Prostate gland (tissue), 2 donors: ENCODE measurements around the gene SOX8. TPM values are rescaled to one million over a fixed set of nuclear protein-coding genes. Genes with fewer than 3 reads are reported as not detected.

ENCODE experiments used
- DNase-seq: peaks from one replicate; pipeline ENCODE4 v3.0.0-alpha.2; 2019; ENCODE audit warnings: low spot score
- H3K27ac ChIP-seq, 2 donors: fragments of 200-600 bp; sonication (generic); 2 replicates each; pipeline ENCODE4 v1.5.1; 2017 to 2019
- H3K27me3 ChIP-seq: fragments of 200-600 bp; sonication (generic); replicated peaks from 2 replicates; pipeline ENCODE4 v1.5.1; 2019; ENCODE audit not compliant: insufficient read depth
- H3K36me3 ChIP-seq, 2 donors: fragments of 200-600 bp; sonication (generic); 1 replicate in 1 of 2; 2 replicates in 1 of 2; pipeline versions ENCODE4 v1.5.1 to v1.8.1; 2017 to 2019
- H3K4me1 ChIP-seq: fragments of 200-600 bp; sonication (generic); replicated peaks from 2 replicates; pipeline ENCODE4 v1.5.1; 2019
- H3K4me3 ChIP-seq, 2 donors: fragments of 200-600 bp; sonication (generic); 2 replicates each; pipeline ENCODE4 v1.5.1; 2017 to 2019
- H3K9me3 ChIP-seq: fragments of 200-600 bp; sonication (generic); 2 replicates; pipeline ENCODE4 v1.5.1; 2017
- POLR2A ChIP-seq: fragments of 450-650 bp; IDR thresholded peaks from one replicate; pipeline ENCODE4 v1.6.1; 2016; ENCODE audit warnings: antibody characterized with exemption, mild to moderate bottlenecking
- POLR2AphosphoS5 ChIP-seq: sonication (generic); formaldehyde crosslinking; IDR thresholded peaks from one replicate; pipeline ENCODE4 v1.6.1; 2017; ENCODE audit warnings: antibody characterized with exemption
- WGBS: methylation state at CpG from one replicate; pipeline ENCODE4 v1.1.5; 2018; 5-methylcytosine and 5-hydroxymethylcytosine counted together
- intact Hi-C: fragments of 100-400 bp; cut with DNase I; formaldehyde crosslinking; loops from one replicate; pipeline ENCODE4 v1.14.2; 2022
- total RNA-seq, 2 donors: library from RNA; depleted of rRNA; stranded (reverse); fragments of >200 nt; gene quantifications; one replicate each; pipeline ENCODE4 v1.1.0, GENCODE V29; 2016
- TF ChIP-seq, protein P1 (sequence below), 4 experiments: fragments of 200-600 bp in 2 of 4; fragments of 450-650 bp in 2 of 4; sonication (generic) in 2 of 4; IDR thresholded peaks; 1 replicate in 3 of 4; 2 replicates in 1 of 4; pipeline ENCODE4 v1.5.1; 2016 to 2019; ENCODE audit warnings: antibody characterized with exemption in 4 of 4, mild to moderate bottlenecking in 2 of 4, moderate library complexity in 2 of 4

The SOX8 gene
- total RNA-seq, 2 donors from 2014 or later, result 0.59 to 11.9 TPM

DNA sequence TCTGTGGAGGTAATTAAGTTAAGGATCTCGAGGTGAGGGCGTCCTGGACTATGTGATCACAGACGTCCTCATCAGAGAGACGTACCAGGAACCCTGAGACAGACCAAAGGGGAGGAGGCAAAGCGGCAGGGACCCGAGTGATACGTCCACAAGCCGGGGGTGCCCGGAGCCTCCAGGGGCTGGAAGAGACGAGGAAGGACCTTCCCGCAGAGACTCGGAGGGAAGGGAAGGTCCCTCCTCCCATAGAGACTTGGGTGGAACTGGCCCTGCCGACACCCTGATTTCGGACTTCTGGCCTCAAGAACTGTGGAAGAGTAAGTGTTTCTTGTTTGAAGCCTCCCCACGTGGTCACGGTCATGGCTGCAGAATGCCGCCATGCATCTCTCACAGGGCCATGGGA, 41.6 kb upstream of the SOX8 start:
- no peaks in the 10 kb centered on the region for H3K4me1 ChIP-seq
- intact Hi-C loops, result no loop called here
- TF ChIP-seq POLR2AphosphoS5, result no peak
- no peak for TF ChIP-seq POLR2A
- TF ChIP-seq, protein P1, sequence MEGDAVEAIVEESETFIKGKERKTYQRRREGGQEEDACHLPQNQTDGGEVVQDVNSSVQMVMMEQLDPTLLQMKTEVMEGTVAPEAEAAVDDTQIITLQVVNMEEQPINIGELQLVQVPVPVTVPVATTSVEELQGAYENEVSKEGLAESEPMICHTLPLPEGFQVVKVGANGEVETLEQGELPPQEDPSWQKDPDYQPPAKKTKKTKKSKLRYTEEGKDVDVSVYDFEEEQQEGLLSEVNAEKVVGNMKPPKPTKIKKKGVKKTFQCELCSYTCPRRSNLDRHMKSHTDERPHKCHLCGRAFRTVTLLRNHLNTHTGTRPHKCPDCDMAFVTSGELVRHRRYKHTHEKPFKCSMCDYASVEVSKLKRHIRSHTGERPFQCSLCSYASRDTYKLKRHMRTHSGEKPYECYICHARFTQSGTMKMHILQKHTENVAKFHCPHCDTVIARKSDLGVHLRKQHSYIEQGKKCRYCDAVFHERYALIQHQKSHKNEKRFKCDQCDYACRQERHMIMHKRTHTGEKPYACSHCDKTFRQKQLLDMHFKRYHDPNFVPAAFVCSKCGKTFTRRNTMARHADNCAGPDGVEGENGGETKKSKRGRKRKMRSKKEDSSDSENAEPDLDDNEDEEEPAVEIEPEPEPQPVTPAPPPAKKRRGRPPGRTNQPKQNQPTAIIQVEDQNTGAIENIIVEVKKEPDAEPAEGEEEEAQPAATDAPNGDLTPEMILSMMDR (IDR thresholded peaks at IDR 0.05), result no peak
- no peak for DNase-seq
- H3K36me3 ChIP-seq, result no peaks in the 10 kb centered on the region
- no peak overlapping the region for H3K4me3 ChIP-seq
- WGBS, result 97% methylated on average over 17 of the region's 17 CpGs
- H3K27me3 ChIP-seq, result no peaks in the 10 kb centered on the region
- no peak overlapping the region for H3K27ac ChIP-seq
- no peaks in the 10 kb centered on the region for H3K9me3 ChIP-seq

DNA sequence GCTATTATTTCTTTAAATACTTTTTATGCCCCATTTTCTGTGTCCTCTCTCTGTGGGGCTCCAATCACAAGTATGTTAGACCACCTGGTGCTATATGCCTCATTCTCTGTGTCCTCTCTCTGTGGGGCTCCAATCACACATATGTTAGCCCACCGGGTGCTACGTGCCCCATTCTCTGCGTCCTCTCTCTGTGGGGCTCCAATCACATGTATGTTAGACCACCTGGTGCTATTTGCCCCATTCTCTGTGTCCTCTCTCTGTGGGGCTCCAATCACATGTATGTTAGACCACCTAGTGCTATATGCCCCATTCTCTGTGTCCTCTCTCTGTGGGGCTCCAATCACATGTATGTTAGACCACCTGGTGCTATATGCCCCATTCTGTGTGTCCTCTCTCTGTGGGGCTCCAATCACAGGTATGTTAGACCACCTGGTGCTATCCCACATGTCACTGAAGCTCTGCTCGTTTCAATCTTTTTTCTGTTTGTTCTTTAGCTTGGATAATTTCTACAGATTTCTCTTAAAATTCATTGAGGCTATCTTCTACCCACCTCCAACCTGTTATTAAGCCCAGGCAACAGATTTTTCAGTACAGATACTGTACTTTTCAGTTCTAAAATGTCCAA, 39.0 kb upstream of the SOX8 start:
- Histone ChIP-seq H3K36me3 (peaks cover 0 to 7% of the 10 kb centered on the region in 2 donors), H3K4me3 (no peak overlapping the region), H3K27me3 (no peaks in the 10 kb centered on the region), H3K27ac (no peak overlapping the region), H3K9me3 (no peaks in the 10 kb centered on the region), H3K4me1 (no peaks in the 10 kb centered on the region)
- intact Hi-C loops, result no loop called here
- no peak for DNase-seq
- TF ChIP-seq, protein P1 (IDR thresholded peaks at IDR 0.05), result no peak
- no peak for TF ChIP-seq POLR2A
- no peak for TF ChIP-seq POLR2AphosphoS5
- 93% methylated on average over 4 of the region's 4 CpGs for WGBS

DNA sequence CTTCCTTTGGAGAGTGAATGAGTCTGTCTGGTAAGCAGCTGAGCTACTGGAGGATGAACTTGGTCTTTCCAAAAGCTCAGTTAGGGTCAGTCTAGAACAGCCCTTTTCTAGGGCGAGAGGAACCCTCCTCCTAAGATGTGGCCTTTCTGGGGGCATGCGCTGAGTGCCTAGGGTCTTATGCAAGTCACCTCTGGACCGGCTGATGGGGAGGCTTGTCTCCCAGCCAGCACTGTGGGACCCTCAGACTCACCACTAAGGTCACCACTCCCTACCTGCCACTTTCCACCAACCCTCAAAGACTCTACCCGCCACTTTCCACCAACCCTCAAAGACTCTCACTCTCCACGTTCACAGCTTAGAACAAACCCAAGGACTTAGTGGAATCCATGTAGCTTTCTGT, 37.6 kb upstream of the SOX8 start:
- Histone ChIP-seq H3K27ac (no peak overlapping the region), H3K9me3 (no peaks in the 10 kb centered on the region), H3K4me1 (no peaks in the 10 kb centered on the region), H3K27me3 (no peaks in the 10 kb centered on the region), H3K4me3 (no peak overlapping the region), H3K36me3 (peaks cover 0 to 7% of the 10 kb centered on the region in 2 donors)
- intact Hi-C loops, result no loop called here
- 97% methylated on average over 5 of the region's 5 CpGs for WGBS
- no peak for TF ChIP-seq POLR2A
- no peak for TF ChIP-seq POLR2AphosphoS5
- TF ChIP-seq, protein P1 (IDR thresholded peaks at IDR 0.05), result no peak
- DNase-seq, result no peak

DNA sequence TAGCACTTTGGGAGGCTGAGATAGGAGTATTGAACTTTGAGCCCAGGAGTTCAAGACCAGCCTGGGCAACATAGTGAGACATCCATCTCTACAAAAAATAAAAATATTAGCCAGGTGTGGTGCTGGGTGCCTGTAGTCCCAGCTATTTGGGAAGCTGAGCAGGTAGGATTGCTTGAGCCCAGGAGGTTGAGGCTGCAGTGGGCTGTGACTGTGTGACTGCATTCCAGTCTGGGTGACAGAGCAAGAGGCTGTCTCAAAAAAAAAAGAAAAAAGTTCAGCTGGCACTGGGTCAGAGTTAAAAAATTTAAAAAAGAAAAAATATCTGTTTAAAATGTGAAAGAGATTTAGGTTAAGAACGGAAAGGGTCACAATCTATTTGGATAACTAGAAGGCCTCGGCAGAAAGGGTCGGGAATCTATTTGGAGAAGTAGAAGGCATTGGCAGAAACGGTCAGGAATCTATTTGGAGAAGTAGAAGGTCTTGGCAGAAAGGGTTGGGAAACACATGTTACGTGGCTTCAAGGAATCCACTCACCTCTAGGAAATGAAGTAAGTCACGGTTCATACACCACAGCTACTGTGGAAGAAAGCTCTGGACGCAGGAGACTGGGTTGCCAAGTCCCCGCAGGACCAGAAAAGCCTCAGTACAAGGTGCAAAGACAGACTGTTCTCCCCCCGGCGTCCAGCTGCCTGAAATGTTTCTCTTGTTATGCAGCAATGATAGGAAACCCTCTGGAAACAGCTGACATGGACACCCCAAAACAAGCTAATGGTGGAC, 36.1 kb upstream of the SOX8 start:
- intact Hi-C loops, result no loop called here
- 91% methylated on average over 10 of the region's 10 CpGs for WGBS
- no peak for DNase-seq
- Histone ChIP-seq H3K36me3 (peaks cover 0 to 7% of the 10 kb centered on the region in 2 donors), H3K9me3 (no peaks in the 10 kb centered on the region), H3K4me3 (no peak overlapping the region), H3K27ac (no peak overlapping the region), H3K27me3 (no peaks in the 10 kb centered on the region), H3K4me1 (no peaks in the 10 kb centered on the region)
- TF ChIP-seq, protein P1 (IDR thresholded peaks at IDR 0.05), result no peak
- TF ChIP-seq POLR2AphosphoS5, result no peak

DNA sequence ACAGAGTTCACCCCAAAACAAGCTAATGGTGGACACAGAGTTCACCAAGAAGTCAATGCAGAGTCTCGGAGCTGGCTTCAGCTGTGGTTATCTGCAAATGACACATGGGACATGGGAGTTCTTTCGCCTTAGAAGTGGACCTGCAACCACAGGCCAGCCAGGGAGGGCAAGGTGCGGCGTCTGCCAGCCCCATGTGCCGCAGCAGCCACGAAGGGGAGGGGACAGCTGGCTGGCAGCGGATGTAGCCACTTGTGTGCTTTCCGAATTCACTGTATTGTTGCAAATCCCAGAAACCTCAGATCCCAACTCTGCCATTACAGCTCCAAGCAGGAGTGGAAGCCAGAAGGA, 35.5 kb upstream of the SOX8 start:
- WGBS, result 95% methylated on average over 8 of the region's 8 CpGs

More for the DNA sequence above, 35.5 kb upstream of the SOX8 start:
- Histone ChIP-seq H3K36me3 (peaks cover 0 to 7% of the 10 kb centered on the region in 2 donors), H3K9me3 (no peaks in the 10 kb centered on the region), H3K4me1 (no peaks in the 10 kb centered on the region), H3K27ac (no peak overlapping the region), H3K27me3 (no peaks in the 10 kb centered on the region), H3K4me3 (no peak overlapping the region)
- TF ChIP-seq POLR2A (no peak), POLR2AphosphoS5 (no peak)
- TF ChIP-seq, protein P1 (IDR thresholded peaks at IDR 0.05), result no peak
- no peak for DNase-seq
- intact Hi-C loops, result no loop called here
